HepG2 (cell line): ENCODE measurements around the gene EVA1A. TPM values are rescaled to one million over a fixed set of nuclear protein-coding genes. Genes with fewer than 3 reads are reported as not detected.

Source experiments
- ATAC-seq: fragments of 200-7000 bp; cut with Tn5 transposase; 3 replicates; pipeline ENCODE4 v1.9.1; 2020; ENCODE audit warnings: mild to moderate bottlenecking, moderate library complexity
- BruUV-seq: library from RNA; stranded (reverse); fragments of 400-500 nt; replicated peaks from 2 replicates; lab custom pipeline; 2021; lab: Mats Ljungman, UMichigan
- CTCF ChIA-PET: fragments of 300-600 bp; formaldehyde crosslinking; extraction: SDS; loops from one replicate; lab custom pipeline; 2021; ENCODE audit warnings: low total read pairs, inconsistent platforms, low intra/inter-chr PET ratio; lab: Yijun Ruan, JAX
- POLR2A ChIA-PET: fragments of 350-600 bp; sonication (Branson Sonifier 250); formaldehyde crosslinking; loops from one replicate; lab custom pipeline; 2020; ENCODE audit warnings: antibody characterized with exemption, inconsistent platforms; lab: Yijun Ruan, JAX
- DNase-seq: peaks from one replicate; pipeline ENCODE4 v3.0.0-alpha.2; 2015; ENCODE audit warnings: low spot score
- FAIRE-seq: peaks from 3 replicates; lab custom pipeline; 2011; peaks lifted over from hg19 to GRCh38; lab: Jason Lieb, UNC
- H2AFZ ChIP-seq: one replicate; pipeline ENCODE4 v1.6.1; 2011; ENCODE audit warnings: low read length, inconsistent platforms
- H3K27ac ChIP-seq: fragments of 300-600 bp; 3 replicates; pipeline ENCODE4 v1.8.0; 2011; ENCODE audit warnings: mixed run types, mild to moderate bottlenecking, mixed read lengths, low read length, inconsistent platforms; ENCODE audit not compliant: insufficient read depth; ENCODE audit errors: extremely low read length
- H3K27me3 ChIP-seq, 2 experiments: fragments of 200-600 bp in 1 of 2; 2 replicates in 1 of 2; 3 replicates in 1 of 2; pipeline versions ENCODE4 v1.6.0 to v1.8.0; 2011; ENCODE audit warnings: low read length in 2 of 2, mild to moderate bottlenecking in 2 of 2, moderate library complexity in 2 of 2, inconsistent platforms in 1 of 2; ENCODE audit not compliant: insufficient read depth in 2 of 2, control insufficient read depth in 1 of 2
- H3K36me3 ChIP-seq, 2 experiments: fragments of 200-600 bp in 1 of 2; replicated peaks in 1 of 2; 2 replicates in 1 of 2; 3 replicates in 1 of 2; pipeline versions ENCODE4 v1.5.1 to v1.8.0; 2011; ENCODE audit warnings: low read length in 2 of 2, inconsistent platforms in 1 of 2; ENCODE audit not compliant: insufficient read depth in 2 of 2, control insufficient read depth in 1 of 2
- H3K4me1 ChIP-seq: 2 replicates; pipeline ENCODE4 v1.5.1; 2012; ENCODE audit warnings: low read length, inconsistent platforms; ENCODE audit not compliant: insufficient read depth
- H3K4me2 ChIP-seq: 2 replicates; pipeline ENCODE4 v1.6.0; 2011; ENCODE audit warnings: low read depth, low read length, inconsistent platforms
- H3K4me3 ChIP-seq, 3 experiments: fragments of 200-600 bp in 1 of 3; sonication (generic), shearing (Covaris generic) in 1 of 3; replicated peaks in 1 of 3; 2 replicates each; pipeline ENCODE4 v1.5.1; 2011 to 2016; ENCODE audit warnings: low read length in 3 of 3, inconsistent platforms in 2 of 3, low read depth in 2 of 3, mild to moderate bottlenecking in 2 of 3, control low read depth in 1 of 3, mixed read lengths in 1 of 3; ENCODE audit not compliant: insufficient read depth in 1 of 3
- H3K79me2 ChIP-seq: one replicate; pipeline ENCODE4 v1.6.1; 2011; ENCODE audit warnings: low read length, inconsistent platforms; ENCODE audit not compliant: insufficient read depth
- H3K9ac ChIP-seq: 2 replicates; pipeline ENCODE4 v1.6.0; 2011; ENCODE audit warnings: mild to moderate bottlenecking, low read depth, low read length, inconsistent platforms; ENCODE audit not compliant: insufficient read depth
- H3K9me3 ChIP-seq: 2 replicates; pipeline ENCODE4 v1.5.1; 2012; ENCODE audit warnings: mild to moderate bottlenecking, low read length
- H4K20me1 ChIP-seq: 2 replicates; pipeline ENCODE4 v1.6.0; 2011; ENCODE audit warnings: inconsistent platforms, mild to moderate bottlenecking, low read length, moderate library complexity; ENCODE audit not compliant: insufficient read depth
- CREBL2 ChIP-seq: sonication (generic); formaldehyde crosslinking; IDR thresholded peaks from 2 replicates; pipeline ENCODE4 v1.8.1; 2023; ENCODE audit warnings: missing genetic modification reagents, mild to moderate bottlenecking, borderline replicate concordance
- EP300 ChIP-seq, 3 experiments: sonication (generic) in 1 of 3; formaldehyde crosslinking in 1 of 3; IDR thresholded peaks; 2 replicates each; pipeline versions ENCODE4 v1.5.1 to v1.6.1; 2011 to 2020; ENCODE audit warnings: low read depth in 2 of 3, low read length in 2 of 3, borderline replicate concordance in 1 of 3, improper control_type of control experiment in 1 of 3, mild to moderate bottlenecking in 1 of 3, missing genetic modification reagents in 1 of 3, moderate library complexity in 1 of 3
- ERF ChIP-seq: IDR thresholded peaks from 2 replicates; pipeline ENCODE4 v1.6.1; 2018; ENCODE audit warnings: missing biosample characterization, missing genetic modification reagents
- GFI1 ChIP-seq: sonication (generic); formaldehyde crosslinking; IDR thresholded peaks from 2 replicates; pipeline ENCODE4 v1.5.0; 2020; ENCODE audit warnings: missing genetic modification reagents, mild to moderate bottlenecking, borderline replicate concordance
- HNF1B ChIP-seq: sonication (generic); formaldehyde crosslinking; IDR thresholded peaks from 2 replicates; pipeline ENCODE4 v1.5.1; 2020; ENCODE audit warnings: mild to moderate bottlenecking, moderate library complexity, missing genetic modification reagents
- JDP2 ChIP-seq: sonication (generic); formaldehyde crosslinking; IDR thresholded peaks from 2 replicates; pipeline ENCODE4 v1.8.1; 2022; ENCODE audit warnings: missing genetic modification reagents, borderline replicate concordance
- KAT7 ChIP-seq: IDR thresholded peaks from 2 replicates; pipeline ENCODE4 v1.6.1; 2018; ENCODE audit warnings: borderline replicate concordance, missing compliant biosample characterization
- KDM3A ChIP-seq: IDR thresholded peaks from 2 replicates; pipeline ENCODE4 v1.6.1; 2018; ENCODE audit warnings: low read depth, missing compliant biosample characterization
- PATZ1 ChIP-seq: sonication (generic); formaldehyde crosslinking; IDR thresholded peaks from 2 replicates; pipeline ENCODE4 v1.4.0; 2020; ENCODE audit warnings: missing genetic modification reagents
- POLR2G ChIP-seq: fragments of 200-400 bp; formaldehyde crosslinking; IDR thresholded peaks from 2 replicates; pipeline ENCODE4 v1.6.1; 2018; ENCODE audit warnings: mild to moderate bottlenecking, low read depth, low read length, moderate library complexity
- RBM22 ChIP-seq: fragments of 200-400 bp; formaldehyde crosslinking; optimal IDR thresholded peaks from 2 replicates; pipeline ENCODE3; 2017; ENCODE audit warnings: mild to moderate bottlenecking, low read length, moderate library complexity
- SP5 ChIP-seq: IDR thresholded peaks from 2 replicates; pipeline ENCODE4 v1.6.1; 2016; ENCODE audit warnings: low read depth, borderline replicate concordance
- TARDBP ChIP-seq: sonication (generic); formaldehyde crosslinking; IDR thresholded peaks from 2 replicates; pipeline ENCODE4 v1.8.0; 2022; ENCODE audit warnings: mild to moderate bottlenecking, missing genetic modification reagents
- TSC22D2 ChIP-seq: sonication (generic); formaldehyde crosslinking; IDR thresholded peaks from 2 replicates; pipeline ENCODE4 v1.5.1; 2020; ENCODE audit warnings: missing genetic modification reagents, mild to moderate bottlenecking, borderline replicate concordance
- ZNF350 ChIP-seq: sonication (generic); formaldehyde crosslinking; IDR thresholded peaks from 2 replicates; pipeline ENCODE4 v1.4.0; 2020; ENCODE audit warnings: mild to moderate bottlenecking, low read depth, missing genetic modification reagents, borderline replicate concordance
- ZNF691 ChIP-seq: sonication (generic); formaldehyde crosslinking; IDR thresholded peaks from 2 replicates; pipeline ENCODE4 v1.4.0; 2020; ENCODE audit warnings: missing genetic modification reagents, low read depth, mild to moderate bottlenecking, borderline replicate concordance
- WGBS: methylation state at CpG from one replicate; pipeline ENCODE4 v1.1.6; 2017; ENCODE audit warnings: low lambda C conversion rate; 5-methylcytosine and 5-hydroxymethylcytosine counted together
- in situ Hi-C: cut with HindIII; loops from 2 replicates; pipeline ENCODE4 v1.10.0; 2017; ENCODE audit warnings: low pct_unique_long_range_greater_than_20kb; ENCODE audit not compliant: extremely low pct_ligation_motif_present
- intact Hi-C: fragments of 100-400 bp; cut with micrococcal nuclease; formaldehyde crosslinking; loops from one replicate; pipeline ENCODE4 v1.10.0; 2022; ENCODE audit not compliant: unreplicated experiment
- polyA plus RNA-seq, 8 experiments: library from polyadenylated mRNA; depleted of rRNA in 3 of 8; stranded (reverse) in 7 of 8; unstranded in 1 of 8; fragments of >200 nt; fragmentation: Illumina TruSeq in 4 of 8; extraction: Trizol in 4 of 8; gene quantifications; 2 replicates each; pipeline versions ENCODE4 v1.2.1 to v1.2.3, GENCODE V29; 2011 to 2016; ENCODE audit warnings: low read depth in 4 of 8, missing spikeins in 1 of 8, mixed read lengths in 1 of 8; ENCODE audit not compliant: insufficient read depth in 1 of 8
- total RNA-seq, 5 experiments: library from RNA; depleted of rRNA; stranded (reverse); fragments of >200 nt; fragmentation: Illumina TruSeq; extraction: Trizol; gene quantifications; 2 replicates each; pipeline ENCODE4 v1.2.3, GENCODE V29; 2016; ENCODE audit warnings: low read depth in 1 of 5

Gene EVA1A
- total and polyA plus RNA-seq, 2 of the 13 experiments (the other 11 are each of a cell fraction or from before 2014, with no cell fraction given): 57.5 to 57.8 TPM

GRCh38 chr2:75570024-75570947 lies 9.5 kb upstream of the EVA1A start (continued):
- TF ChIP-seq RBM22 (peak; percentile 28), JDP2 (CRISPR knock-in tag) (no peak), PATZ1 (CRISPR knock-in tag) (no peak), SP5 (CRISPR knock-in tag) (0 out of 2 replicates have a peak, but pooled peaks have one; percentile 14), KDM3A (0 out of 2 replicates have a peak, but pooled peaks have one; percentile 2)

GRCh38 chr2:75569546-75569945 lies 8.8 kb upstream of the EVA1A start:
- CTCF ChIA-PET: no interaction called here
- in situ Hi-C loops: no loop called here
- peak overlapping the region; percentile 95 for H3K27ac ChIP-seq
- DNase-seq (no peak), FAIRE-seq (no peak), ATAC-seq (no peak)
- H3K36me3 ChIP-seq: no peaks in the 10 kb centered on the region
- peak overlapping the region; percentile 79 for H3K4me2 ChIP-seq
- no peaks in the 10 kb centered on the region for H3K27me3 ChIP-seq
- H3K4me1 ChIP-seq: peaks cover 91% of the 10 kb centered on the region
- no peaks in the 10 kb centered on the region for H3K9me3 ChIP-seq
- intact Hi-C loops: no loop called here
- H3K79me2 ChIP-seq: peaks cover 13% of the 10 kb centered on the region
- BruUV-seq: no TSS peak
- no peaks in the 10 kb centered on the region for H4K20me1 ChIP-seq
- no peak overlapping the region for H2AFZ ChIP-seq
- H3K4me3 ChIP-seq: no peak overlapping the region
- peak overlapping the region; percentile 81 for H3K9ac ChIP-seq
- 95% methylated on average over 5 of the region's 5 CpGs for WGBS
- POLR2A ChIA-PET: interaction anchor here (1.1 to 6.0 kb wide), 7 partner anchors 9 to 52 kb away, joined by 3 to 126 read pairs (median 18); partner anchors contain the start of gene EVA1A
- TF ChIP-seq ERF: 0 out of 2 replicates have a peak, but pooled peaks have one; percentile 24
- 0 out of 2 replicates have a peak, but pooled peaks have one; percentile 23 for TF ChIP-seq TSC22D2 (CRISPR knock-in tag)
- 0 out of 2 replicates have a peak, but pooled peaks have one; percentile 42 for TF ChIP-seq HNF1B (CRISPR knock-in tag)
- no peak for TF ChIP-seq ZNF691 (CRISPR knock-in tag)
- 0 out of 2 replicates have a peak, but pooled peaks have one; percentile 19 for TF ChIP-seq TARDBP
- no peak for TF ChIP-seq EP300 (IDR thresholded peaks at IDR 0.05; ENCODE audit: low read depth in 2 of 2, low read length in 2 of 2)
- no peak for TF ChIP-seq EP300 (CRISPR knock-in tag; IDR thresholded peaks at IDR 0.05; ENCODE audit: borderline replicate concordance)
- no peak for TF ChIP-seq CREBL2
- 0 out of 2 replicates have a peak, but pooled peaks have one; percentile 9 for TF ChIP-seq POLR2G
- TF ChIP-seq KAT7 (CRISPR knock-in tag): peak; percentile 30; the same call in 1 of the 2 replicates
- TF ChIP-seq ZNF350 (CRISPR knock-in tag): peak; percentile 48; the same call in 1 of the 2 replicates
- no peak for TF ChIP-seq GFI1 (CRISPR knock-in tag)
